ENCODE results near the gene RPGRIP1L.

RPGRIP1L gene

DNA sequence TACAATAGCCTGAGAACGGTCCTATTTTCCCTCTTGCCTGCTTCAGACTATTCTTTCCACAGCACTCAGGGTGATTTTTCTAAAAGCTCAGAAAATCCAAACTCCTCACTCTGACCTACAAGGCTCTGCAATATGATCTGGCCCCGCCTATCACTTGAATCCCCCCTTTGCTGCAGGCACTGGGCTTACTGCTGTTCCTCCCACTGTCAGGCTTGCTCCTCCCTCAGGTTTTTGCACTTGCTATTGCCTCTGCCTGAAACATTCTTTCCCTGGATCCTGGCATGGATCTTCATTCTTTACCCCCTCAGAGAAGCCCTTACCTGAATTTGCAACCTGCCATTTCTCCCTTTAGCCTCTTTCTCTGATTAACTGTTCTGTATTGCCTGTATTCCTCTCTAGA, 52.3 kb downstream of the RPGRIP1L start:
- DNase-seq (ENCODE audit: low spot score), result no peak

DNA sequence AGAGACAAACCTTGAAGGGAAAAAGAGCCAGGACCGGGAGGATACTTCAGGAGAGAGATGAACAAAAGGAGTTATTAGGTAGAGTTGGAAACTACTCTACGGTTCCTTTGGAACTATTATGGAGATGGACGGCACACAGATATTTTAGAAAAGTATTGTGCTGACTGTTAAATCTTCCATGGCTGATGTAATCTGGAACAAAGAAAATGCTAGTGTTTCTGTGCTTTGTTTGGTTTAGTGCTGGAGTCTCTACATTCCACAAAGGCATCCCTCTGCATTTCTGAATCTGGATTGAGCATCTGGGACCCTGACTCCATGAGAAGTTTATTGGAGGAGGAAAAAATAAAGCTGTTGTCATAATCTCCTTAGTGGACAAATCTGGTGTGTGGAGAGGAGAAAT, 57.2 kb downstream of the RPGRIP1L start:
- no peak for DNase-seq (ENCODE audit: low spot score)

DNA sequence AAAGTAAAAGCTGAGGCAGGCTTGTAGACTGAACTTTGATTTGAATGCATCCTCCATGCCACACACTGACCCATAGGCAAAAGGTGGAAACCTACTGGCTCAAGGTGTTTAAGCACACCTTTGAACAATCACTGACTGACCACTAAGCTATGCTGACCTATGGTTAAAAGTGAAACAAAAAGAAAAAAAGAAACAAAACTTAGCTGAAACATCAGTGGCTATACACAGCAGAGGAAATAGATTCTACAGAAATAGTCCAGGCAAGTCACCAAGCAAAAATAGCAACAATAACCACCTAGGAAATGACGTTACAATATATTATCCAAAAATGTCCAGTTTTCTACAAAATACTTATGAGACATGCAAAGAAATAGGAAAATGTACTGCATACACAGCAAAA, 60.2 kb downstream of the RPGRIP1L start:
- no peak for DNase-seq (ENCODE audit: low spot score)

DNA sequence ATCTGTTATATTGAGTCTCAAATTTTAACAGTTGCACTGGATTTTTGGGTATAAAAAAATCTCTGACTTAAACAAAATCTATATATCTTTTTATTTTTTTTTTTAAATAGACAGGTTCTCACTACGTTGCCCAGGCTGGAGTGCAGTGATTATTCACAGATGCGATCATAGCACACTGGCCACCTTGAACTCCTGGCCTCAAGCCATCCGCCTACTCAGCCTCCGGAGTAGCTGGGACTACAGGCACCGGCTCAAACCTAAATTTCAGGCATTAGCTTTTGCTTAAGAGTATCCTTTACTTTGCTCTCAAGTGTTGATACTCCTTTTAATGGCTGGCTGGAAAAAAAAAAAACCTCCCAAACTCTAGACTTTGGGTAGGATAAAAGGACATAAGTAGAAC, 61.6 kb downstream of the RPGRIP1L start:
- no peak for DNase-seq (ENCODE audit: low spot score)

DNA sequence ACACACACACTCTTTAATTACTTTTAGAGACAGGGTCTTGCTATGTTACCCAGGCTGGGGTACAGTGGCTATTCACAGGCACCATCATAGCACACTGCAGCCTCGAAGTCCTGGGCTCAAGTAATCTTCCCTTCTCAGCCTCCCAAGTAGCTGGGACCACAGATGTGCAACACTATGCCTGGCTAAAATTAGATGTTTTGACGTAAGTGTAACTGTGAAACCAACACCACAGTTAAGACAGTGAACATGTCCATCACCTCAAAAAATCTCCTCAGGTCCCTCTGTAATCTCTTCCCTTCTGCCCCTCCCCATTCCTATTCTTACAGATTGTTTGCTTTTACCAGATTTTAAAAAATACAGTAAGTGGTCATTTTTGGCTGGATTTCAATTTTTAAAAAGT, 66.7 kb downstream of the RPGRIP1L start:
- DNase-seq (ENCODE audit: low spot score), result no peak

DNA sequence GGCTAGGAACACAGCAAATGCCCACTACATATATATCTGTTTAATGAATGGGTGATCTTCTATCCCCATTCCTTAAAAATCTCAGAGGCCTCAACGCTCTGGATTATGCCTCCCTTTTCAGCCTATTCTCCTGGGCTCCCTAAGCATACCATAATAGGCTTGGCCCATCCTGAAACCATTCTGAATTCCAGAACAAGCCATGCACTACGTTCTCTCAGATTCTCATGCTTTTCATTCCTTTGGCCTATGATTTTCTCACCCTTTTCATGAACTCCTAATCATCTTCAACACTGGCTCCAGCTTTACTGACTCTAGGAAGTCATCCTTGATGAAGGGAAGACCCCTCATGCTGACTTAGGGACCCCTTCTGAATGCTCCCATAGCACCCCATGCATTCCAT, 71.1 kb downstream of the RPGRIP1L start:
- no peak for DNase-seq (ENCODE audit: low spot score)

DNA sequence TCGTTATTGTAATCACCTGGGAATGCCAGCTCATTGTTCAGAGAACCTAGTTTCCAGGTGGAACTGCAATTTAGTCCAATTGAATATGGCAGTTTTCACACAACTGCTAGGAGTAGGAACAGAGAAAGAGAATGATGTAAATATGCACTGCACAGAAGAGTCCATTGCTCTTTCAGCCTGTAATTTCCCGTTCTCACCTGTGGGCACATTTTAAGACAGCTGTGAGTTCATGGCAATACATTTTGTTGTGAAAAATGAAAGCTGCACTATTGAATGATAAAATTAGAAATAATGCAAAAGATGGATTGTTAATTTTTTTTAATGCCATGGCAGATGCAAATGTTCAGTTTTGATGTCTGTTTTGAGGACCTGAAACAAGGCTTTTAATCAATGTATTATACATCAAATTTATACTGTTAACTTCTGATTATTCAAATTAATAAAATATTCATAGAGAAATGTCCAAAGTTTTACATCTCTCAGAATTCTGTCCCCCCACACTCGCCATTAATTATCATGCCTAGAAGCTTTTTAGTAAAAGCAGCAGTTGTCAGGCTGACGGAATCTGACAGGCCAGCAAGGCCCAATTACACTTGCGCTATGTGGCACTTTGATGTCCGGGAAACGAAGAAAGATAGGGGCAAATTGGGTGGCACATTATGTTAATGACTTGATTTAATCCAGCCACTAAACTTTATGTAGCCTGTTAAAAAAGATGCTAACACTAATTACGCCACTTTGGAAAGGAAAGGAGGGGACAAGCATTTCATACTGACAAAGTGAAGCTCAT, 72.2 kb downstream of the RPGRIP1L start:
- DNase-seq (ENCODE audit: low spot score), result no peak

DNA sequence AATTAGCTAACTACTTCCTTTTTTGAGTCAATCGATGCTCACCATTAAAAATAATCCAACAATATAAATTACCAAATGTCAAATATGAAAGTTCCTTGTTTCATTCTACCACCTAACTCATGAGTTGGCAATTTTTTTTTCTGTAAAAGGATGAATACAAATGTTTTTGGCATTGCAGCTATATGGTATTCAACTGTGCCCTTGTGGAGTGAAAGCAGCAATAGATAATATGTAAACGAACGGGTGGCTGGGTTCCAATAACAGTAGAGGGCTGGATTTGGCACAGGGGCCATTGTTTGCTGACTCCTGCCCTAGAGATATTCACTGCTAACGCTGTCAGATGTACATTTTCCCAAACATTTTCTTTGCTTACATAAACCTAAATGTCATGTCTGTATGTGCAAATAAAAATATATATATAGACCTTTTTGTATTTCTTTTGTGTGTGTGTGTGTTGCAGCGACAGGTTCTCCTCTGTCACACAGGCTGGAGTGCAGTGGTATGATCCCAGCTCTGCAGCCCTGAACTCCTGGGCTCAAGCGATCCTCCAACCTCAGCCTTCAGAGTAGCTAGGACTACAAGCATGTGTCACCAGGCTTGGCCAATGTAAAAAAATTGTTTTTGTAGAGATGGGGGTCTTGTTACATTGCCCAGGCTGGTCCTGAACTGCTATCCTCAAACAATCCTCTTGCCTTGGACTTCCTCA, 73.9 kb downstream of the RPGRIP1L start:
- no peak for DNase-seq (ENCODE audit: low spot score)

DNA sequence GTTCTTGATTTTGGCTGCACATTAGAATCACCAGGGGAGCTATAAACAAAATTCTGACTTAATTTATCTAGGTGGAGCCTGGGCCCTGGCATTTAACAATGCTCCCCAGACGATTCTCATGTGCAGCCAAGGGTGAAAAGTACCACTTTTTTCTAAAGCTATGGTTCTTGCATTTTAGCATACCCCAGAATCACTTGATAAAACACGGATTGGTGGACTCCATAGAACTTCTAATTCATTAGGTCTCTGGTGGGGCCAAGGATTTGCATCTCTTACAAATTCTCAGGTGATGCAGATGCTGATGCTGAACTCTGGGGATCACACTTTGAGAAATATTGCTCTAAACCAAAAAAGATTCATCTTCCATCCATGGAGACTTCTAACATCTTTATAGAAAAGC, 74.5 kb downstream of the RPGRIP1L start:
- DNase-seq (ENCODE audit: low spot score), result no peak

DNA sequence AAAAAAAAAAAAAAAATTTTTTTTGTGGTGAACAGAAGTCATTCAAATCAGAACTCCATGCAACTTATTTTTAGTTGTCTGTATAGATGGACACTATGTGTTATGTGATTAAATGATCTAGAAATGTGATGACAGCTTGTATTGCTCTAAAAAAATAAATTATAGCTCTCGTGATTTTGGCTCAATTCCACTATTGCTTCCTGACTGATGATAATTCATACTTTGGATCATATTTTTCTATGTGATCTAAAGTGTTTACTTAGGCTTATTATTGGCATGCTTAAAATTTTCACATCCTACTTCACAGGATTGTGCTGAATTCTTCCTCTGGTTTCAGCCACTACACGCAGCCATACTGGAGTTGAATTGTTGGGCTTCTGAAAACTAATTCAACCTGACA, 76.8 kb downstream of the RPGRIP1L start:
- no peak for DNase-seq (ENCODE audit: low spot score)

DNA sequence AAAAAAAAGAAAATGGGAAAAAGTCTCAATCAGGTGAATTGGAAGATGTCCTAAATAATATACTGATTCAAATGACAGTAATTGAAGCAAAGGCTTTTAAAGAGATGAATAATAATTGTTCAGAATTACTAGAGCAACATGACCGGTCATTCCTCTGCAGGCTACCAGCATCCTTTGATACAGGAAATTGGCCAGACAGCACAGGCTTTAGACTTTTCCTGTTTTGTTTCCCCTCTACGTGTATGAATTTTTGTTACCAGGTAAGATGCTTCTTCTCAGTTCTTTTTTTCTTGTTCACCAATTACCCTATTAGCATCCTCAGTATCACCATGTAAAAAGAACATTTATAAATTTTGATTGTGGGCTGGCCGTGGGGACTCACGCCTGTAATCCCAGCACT, 77.5 kb downstream of the RPGRIP1L start:
- DNase-seq (ENCODE audit: low spot score), result no peak

DNA sequence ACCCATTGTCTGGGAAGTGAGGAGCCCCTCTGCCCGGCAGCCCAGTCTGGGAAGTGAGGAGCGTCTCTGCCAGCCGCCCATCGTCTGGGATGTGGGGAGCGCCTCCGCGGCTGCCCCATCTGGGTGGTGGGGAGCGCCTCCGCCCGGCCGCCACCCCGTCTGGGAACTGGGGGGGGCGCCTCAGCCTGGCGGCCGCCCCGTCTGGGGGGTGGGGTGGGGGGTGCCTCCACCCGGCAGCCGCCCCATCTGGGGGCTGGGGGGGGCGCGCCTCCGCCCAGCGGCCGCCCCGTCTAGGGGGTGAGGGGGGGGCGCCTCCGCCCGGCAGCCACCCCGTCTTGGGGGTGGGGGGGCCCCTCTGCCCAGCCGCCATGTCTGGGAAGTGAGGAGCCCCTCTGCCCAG, 78.4 kb downstream of the RPGRIP1L start:
- no peak for DNase-seq (ENCODE audit: low spot score)

DNA sequence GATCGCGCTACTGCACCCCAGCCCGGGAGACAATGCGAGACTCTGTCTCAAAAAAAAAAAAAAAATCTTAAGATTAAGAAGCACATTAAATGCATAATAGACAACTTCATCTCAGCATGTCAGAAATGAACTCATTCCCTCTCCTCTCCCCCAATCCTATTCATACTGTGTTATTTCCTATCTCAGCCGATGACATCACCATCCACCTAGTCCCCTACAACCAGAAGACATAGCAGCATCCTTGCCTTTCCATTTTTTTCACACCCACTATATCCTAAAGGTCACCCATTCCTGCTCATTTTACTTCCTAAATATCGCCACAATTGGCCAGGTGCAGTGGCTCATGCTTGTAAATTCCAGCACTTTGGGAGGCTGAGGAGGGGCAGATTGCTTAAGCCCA, 81.3 kb downstream of the RPGRIP1L start:
- DNase-seq (ENCODE audit: low spot score), result no peak

DNA sequence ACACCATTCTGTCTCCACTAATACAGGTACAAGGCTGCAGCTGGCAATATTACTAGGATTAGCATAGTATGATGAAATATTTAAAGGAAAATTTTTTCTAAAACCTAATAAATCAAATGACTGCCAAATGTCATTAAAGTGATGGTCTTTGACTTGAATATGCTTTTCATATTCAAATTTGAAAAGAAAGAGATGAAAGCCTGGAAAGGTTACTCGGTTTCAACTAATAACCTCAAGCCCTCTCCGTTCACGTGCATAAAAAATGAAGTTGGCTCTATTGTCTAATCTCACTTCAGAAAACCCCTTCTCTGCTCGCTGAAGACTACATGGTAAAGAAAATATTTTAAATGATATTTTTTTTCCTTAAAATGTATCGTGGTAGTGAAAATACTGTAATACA, 83.2 kb downstream of the RPGRIP1L start:
- DNase-seq (ENCODE audit: low spot score), result no peak

DNA sequence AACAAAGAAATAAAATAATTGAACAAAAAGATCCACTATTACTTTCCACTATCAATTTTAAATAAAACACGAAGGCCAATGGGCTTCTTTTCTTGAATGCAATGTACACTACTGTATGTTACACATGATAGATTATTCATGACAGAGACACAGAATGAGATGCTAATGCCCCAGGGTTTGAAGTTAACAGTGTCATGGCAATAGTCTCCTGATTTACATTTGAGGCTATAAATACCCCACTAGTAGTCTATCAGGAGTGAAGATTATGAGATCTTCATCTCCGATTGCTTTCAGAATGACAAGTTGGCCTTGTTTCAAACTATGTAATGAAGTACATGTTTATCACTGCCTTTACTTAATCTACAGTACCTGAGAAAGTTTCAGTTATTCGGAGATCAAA, 84.4 kb downstream of the RPGRIP1L start:
- DNase-seq (ENCODE audit: low spot score), result no peak

DNA sequence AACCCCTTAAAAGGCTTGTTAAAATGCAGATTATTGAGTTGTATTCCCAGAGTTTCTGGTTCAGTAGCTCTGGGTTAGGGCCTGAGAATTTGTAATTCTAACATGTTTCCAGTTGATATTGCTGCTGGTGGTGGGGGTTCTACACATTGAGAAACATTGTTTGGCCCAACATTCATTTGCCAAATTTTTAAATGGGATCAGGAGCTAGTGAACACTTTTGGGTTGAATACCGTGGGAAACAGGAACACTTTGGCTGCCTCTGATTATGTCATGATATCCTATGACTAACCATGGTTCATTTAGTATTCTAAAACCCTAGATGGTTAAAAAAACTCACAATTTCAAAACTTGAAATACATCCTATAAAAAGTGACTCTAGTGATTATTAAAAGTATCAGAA, 89.3 kb downstream of the RPGRIP1L start:
- no peak for DNase-seq (ENCODE audit: low spot score)

DNA sequence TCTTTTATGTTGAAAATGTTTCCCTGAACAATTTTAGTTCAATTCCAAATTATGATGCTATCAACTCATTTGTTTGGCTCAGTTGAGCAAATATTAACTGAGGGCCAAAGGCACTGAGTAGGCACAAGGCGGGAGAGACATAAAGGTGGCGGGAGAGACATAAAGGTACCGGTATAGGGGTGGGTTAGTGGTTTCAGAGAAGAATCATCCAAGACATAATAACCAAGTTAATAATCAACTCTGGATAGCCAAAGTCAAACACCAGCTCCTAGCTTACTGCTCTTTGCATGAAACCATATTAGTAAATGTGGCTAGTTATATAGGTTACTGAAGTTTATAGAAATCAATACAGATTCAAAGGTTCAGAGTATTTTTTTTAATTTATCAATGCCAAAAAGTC, 91.7 kb downstream of the RPGRIP1L start:
- DNase-seq (ENCODE audit: low spot score), result no peak

DNA sequence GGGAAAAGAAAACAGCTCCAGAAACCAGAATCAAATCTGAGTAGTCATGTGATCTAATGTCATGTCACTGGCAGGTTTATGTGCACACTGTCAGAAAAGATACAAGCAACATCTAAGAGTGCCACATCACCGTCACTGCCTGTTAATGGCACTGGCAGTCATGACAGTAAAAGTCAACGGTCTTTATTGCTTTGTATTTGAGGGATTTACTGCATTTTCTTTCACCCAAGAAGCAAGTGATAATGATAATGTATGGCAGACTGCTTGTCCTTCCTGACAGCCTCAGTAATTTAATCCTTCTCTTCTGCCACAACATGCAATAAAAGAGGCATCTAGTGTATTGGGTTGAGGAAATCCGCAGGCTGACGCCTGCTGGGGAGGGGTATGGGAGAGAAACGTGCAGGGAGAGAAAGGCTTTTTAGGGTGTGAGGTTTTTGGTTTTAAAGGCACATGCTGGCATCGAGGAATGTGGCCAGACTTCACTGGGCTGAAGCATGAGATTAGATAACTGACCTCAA, 92.4 kb downstream of the RPGRIP1L start:
- no peak for DNase-seq (ENCODE audit: low spot score)

DNA sequence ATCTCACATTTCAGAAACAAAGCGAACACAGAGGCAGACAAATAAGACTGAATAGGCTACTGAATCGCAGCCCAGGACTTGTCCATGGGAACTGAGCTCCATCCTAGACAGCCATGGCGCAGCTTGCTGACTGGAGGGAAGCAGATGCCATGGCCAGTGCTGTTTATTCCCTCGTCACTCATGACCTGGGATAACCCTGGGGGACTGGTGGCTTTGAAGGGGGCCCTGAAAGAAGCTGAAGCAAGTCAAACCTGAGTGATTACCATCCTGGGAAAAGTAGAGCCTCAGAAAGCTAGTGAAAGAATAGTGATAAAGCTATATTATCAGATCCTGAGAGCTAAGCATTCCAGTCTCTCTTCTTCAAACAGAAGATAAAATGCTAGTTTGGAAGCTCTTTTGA, 94.1 kb downstream of the RPGRIP1L start:
- DNase-seq (ENCODE audit: low spot score), result no peak

DNA sequence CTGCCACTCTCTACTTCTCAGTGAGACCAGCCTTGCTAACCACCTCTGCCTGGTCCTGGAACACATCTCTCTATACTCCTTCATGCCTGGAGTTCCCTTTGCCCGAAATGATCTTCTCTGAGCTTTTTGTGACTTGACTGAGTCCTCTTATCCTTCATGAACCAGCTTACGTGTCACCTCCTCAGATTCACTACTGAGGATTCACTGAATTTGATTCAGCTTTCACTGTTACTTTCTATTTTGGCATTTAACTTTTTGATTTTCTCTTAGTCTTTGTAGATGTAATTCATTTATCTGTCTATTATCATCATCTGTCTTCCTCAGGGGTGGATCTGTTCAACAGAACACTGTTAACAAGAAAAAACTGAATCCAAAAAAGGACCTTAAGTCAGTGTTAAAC, 95.6 kb downstream of the RPGRIP1L start:
- no peak for DNase-seq (ENCODE audit: low spot score)

DNA sequence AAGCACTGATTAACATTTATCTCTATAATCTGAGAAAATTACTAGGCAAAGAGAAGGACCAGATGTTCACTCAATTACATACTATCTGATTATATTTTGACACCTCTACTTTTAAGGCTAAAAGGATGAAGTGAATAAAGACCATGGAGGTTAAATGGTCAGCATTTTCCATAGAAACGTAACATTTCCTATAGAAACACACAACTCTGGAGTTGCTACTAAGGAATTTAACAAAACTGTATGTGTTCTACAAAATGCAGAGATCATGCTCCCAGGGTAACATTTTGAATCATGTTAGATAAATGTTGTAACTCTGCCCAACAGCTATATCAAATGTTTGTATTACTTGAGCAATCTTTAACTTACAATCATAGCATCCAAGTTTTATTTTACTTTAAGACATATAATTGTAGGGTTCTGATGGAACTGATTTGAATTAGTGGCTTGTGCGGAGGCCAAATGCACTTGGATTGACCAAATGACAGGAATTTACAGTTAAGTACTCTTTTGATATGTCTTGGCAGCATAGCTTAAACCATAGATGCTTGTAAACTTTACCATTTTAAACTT, 97.7 kb downstream of the RPGRIP1L start:
- DNase-seq (ENCODE audit: low spot score), result no peak

DNA sequence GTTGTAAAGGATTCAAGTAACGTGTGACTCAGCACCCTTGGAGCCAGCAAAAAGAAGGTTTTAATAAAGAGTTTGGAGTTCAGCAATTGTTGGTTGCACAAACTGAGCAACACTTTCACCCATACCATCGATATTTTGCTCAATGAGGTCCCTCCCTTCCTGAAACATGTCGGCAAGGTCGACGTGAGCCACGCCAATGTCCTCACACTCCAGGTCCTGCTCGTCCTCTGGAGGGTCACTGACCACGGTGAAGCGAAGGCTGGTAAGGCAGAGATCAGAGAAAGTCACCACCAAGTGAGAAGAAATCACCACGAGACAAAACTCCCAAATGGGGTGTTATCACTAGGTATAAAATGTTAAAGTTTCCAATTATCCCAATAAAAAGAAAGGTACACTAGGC, 98.3 kb downstream of the RPGRIP1L start:
- no peak for DNase-seq (ENCODE audit: low spot score)

DNA sequence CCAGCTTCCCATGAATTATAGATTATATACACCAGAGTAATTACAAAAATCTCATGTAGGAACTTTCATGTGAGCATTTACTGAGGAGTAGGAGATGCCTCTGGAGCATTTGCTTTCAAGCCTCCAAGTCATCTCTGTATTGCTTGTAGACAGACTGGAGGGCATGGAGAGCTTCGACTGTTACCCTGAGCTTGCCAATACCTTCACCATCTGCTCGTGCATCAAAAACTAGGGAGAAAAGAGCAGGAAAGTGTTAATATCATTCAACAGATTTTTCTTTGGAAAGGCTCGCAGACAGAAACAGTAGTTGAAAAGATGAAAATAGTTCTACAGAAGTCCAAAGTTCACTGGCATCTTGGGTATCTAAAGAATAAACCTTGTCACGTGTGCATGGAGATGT, 101.7 kb downstream of the RPGRIP1L start:
- DNase-seq (ENCODE audit: low spot score), result no peak
